HFFc6 (cell line): Measurements from ENCODE around the gene MIAT. TPM values are rescaled to one million over a fixed set of nuclear protein-coding genes. Genes with fewer than 3 reads are reported as not detected.
A peak's percentile ranks its signal among the peaks of the same experiment; 100 is the strongest.

Experiments used
- DNase-seq: peaks from one replicate; pipeline ENCODE4 v3.0.0-alpha.2; 2018
- H3K27ac Mint-ChIP-seq: 2 replicates; pipeline ENCODE4 v1.8.0; 2020; ENCODE audit warnings: mild to moderate bottlenecking, mixed read lengths
- H3K27me3 Mint-ChIP-seq: 2 replicates; pipeline ENCODE4 v1.8.0; 2021; ENCODE audit warnings: mild to moderate bottlenecking, moderate library complexity, mixed read lengths; ENCODE audit not compliant: insufficient read depth
- H3K36me3 Mint-ChIP-seq: 2 replicates; pipeline ENCODE4 v1.8.0; 2021; ENCODE audit warnings: low read depth, mixed read lengths
- H3K4me1 Mint-ChIP-seq: 2 replicates; pipeline ENCODE4 v1.8.0; 2020; ENCODE audit warnings: low read depth, mixed read lengths
- H3K4me3 Mint-ChIP-seq: 2 replicates; pipeline ENCODE4 v1.8.0; 2020; ENCODE audit warnings: mild to moderate bottlenecking, moderate library complexity, mixed read lengths
- H3K9me3 Mint-ChIP-seq: 2 replicates; pipeline ENCODE4 v1.8.0; 2020; ENCODE audit warnings: mild to moderate bottlenecking, mixed read lengths
- CTCF ChIP-seq: fragments of 200-600 bp; sonication (generic); IDR thresholded peaks from 2 replicates; pipeline ENCODE4 v1.5.0; 2021; ENCODE audit warnings: antibody characterized with exemption, mild to moderate bottlenecking
- total RNA-seq, 6 experiments: library from RNA; stranded (reverse); fragmentation: NEBNext Ultra II Directional; extraction: Animal tissue kit (Norgen Biotek cat#: 25700); gene quantifications; 2 replicates in 1 of 6; 3 replicates in 5 of 6; pipeline ENCODE4 v1.2.3, GENCODE V29; 2021

MIAT gene
- total RNA-seq, 6 experiments from 2014 or later, result 0.55 to 0.89 (median 0.75) TPM

- TF ChIP-seq CTCF, result no peak
- Mint-ChIP-seq H3K4me1 (peaks cover 21% of the 10 kb centered on the region), H3K9me3 (no peaks in the 10 kb centered on the region), H3K36me3 (no peaks in the 10 kb centered on the region), H3K27ac (no peak overlapping the region), H3K4me3 (peak overlapping the region; percentile 85), H3K27me3 (peaks cover 2% of the 10 kb centered on the region)
- no peak for DNase-seq
These were observed 773 bp downstream of the MIAT start for GRCh38 chr22:26658161-26658560.

- no peaks in the 10 kb centered on the region for H3K9me3 Mint-ChIP-seq
- H3K27ac Mint-ChIP-seq, result peak overlapping the region; percentile 75
- peak overlapping the region; percentile 85 for H3K4me3 Mint-ChIP-seq
- TF ChIP-seq CTCF, result no peak
- H3K27me3 Mint-ChIP-seq, result peaks cover 2% of the 10 kb centered on the region
- DNase-seq, result peak; percentile 87
- peaks cover 21% of the 10 kb centered on the region for H3K4me1 Mint-ChIP-seq
- H3K36me3 Mint-ChIP-seq, result no peaks in the 10 kb centered on the region
These were observed 1.5 kb downstream of the MIAT start for GRCh38 chr22:26658671-26659478.

GRCh38 chr22:26660356-26660755 lies 3.0 kb downstream of the MIAT start:
- no peak for DNase-seq
- peaks cover 2% of the 10 kb centered on the region for H3K27me3 Mint-ChIP-seq
- no peaks in the 10 kb centered on the region for H3K9me3 Mint-ChIP-seq
- no peaks in the 10 kb centered on the region for H3K36me3 Mint-ChIP-seq
- H3K4me1 Mint-ChIP-seq, result peaks cover 27% of the 10 kb centered on the region
- H3K4me3 Mint-ChIP-seq, result no peak overlapping the region
- no peak overlapping the region for H3K27ac Mint-ChIP-seq
- TF ChIP-seq CTCF, result no peak

- H3K27me3 Mint-ChIP-seq, result peaks cover 2% of the 10 kb centered on the region
- no peaks in the 10 kb centered on the region for H3K36me3 Mint-ChIP-seq
- no peak overlapping the region for H3K4me3 Mint-ChIP-seq
- TF ChIP-seq CTCF, result no peak
- peaks cover 34% of the 10 kb centered on the region for H3K4me1 Mint-ChIP-seq
- no peak overlapping the region for H3K27ac Mint-ChIP-seq
- no peaks in the 10 kb centered on the region for H3K9me3 Mint-ChIP-seq
- DNase-seq, result no peak
These were observed 3.7 kb downstream of the MIAT start for GRCh38 chr22:26660961-26661578.

GRCh38 chr22:26662160-26662559 lies 4.8 kb downstream of the MIAT start:
- TF ChIP-seq CTCF, result no peak
- no peaks in the 10 kb centered on the region for H3K36me3 Mint-ChIP-seq
- DNase-seq, result no peak
- H3K27ac Mint-ChIP-seq, result no peak overlapping the region
- H3K9me3 Mint-ChIP-seq, result no peaks in the 10 kb centered on the region
- peaks cover 38% of the 10 kb centered on the region for H3K4me1 Mint-ChIP-seq
- H3K27me3 Mint-ChIP-seq, result peaks cover 2% of the 10 kb centered on the region; the same call in 1 of the 2 replicates
- no peak overlapping the region for H3K4me3 Mint-ChIP-seq
